Measurements from ENCODE around the gene UBE2O. TPM values are rescaled to one million over a fixed set of nuclear protein-coding genes. Genes with fewer than 3 reads are reported as not detected.

UBE2O gene
- total RNA-seq, 1 experiment from 2014 or later = 52.6 TPM

DNA sequence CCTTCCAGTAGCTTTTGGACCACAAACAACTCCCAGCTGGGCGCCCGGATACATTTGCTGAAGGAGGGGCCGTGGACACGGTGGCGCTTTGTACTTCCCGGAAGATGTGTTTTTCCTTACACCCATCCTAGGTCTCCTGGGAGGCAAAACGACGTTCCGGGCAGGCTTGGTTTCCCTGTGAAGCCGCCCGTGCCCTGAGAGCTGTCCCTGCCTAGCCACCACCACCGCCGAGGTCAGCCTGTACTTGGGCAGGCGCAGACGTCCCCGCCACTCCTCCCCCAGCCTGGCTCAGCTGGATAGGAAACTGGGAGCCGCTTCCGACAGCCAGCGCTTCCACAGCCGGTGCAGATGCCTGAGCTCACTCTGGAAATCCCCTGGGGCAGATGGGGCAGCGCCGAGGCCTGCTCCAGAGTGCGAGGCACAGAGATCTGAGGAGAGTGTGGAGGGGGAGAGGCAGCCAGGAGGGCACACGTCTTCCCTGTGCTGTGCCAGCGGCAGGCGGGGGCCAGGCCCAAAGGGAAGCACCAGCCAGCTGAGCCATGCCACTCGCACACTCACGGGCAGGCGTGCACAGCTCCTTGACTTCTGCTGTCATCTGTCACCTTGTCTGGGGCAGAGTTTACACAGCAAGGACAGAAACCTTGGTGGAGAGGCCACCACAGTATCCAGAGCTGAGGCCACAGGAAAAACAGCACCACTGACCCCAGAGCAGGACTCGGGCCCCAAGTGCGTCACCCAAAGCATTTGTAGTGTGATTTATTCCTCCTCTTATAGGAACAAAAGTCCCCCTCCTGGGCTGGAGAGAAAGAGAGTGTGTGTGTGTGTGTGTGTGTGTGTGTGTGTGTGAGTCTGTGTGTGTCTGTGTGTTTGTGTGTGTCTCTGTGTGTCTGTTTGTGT lies 45.3 kb upstream of the UBE2O start:
- H3K27ac Mint-ChIP-seq = peak overlapping the region in 1 of 3 experiments; percentile 51; a peak in 2 of 7 replicates
- no peak overlapping the region for H3K23ac ChIP-seq (ENCODE audit: insufficient read length, low read depth, low read length)
- H3K23me2 ChIP-seq (ENCODE audit: insufficient read length, low read depth, low read length, poor library complexity, severe bottlenecking) = peaks cover 9% of the 10 kb centered on the region
- H3K36me3 Mint-ChIP-seq (ENCODE audit: insufficient read depth in 1 of 3, low read depth in 3 of 3) = no peaks in the 10 kb centered on the region; a peak in 2 of 7 replicates
- no peaks in the 10 kb centered on the region for H3K9me3 ChIP-seq (ENCODE audit: control insufficient read depth, low read depth, low read length)
- H2BK15ac ChIP-seq (ENCODE audit: low read depth, low read length) = no peak overlapping the region
- H3K4ac ChIP-seq (ENCODE audit: low read depth, low read length) = no peak overlapping the region
- H2AK5ac ChIP-seq (ENCODE audit: insufficient read length, low read length) = no peak overlapping the region
- H3K9me3 Mint-ChIP-seq = no peaks in the 10 kb centered on the region; a peak in 1 of 5 replicates
- H2BK120ac ChIP-seq (ENCODE audit: low read depth, low read length, poor library complexity, severe bottlenecking) = no peak overlapping the region
- peaks cover 7% of the 10 kb centered on the region for H3K27me3 Mint-ChIP-seq (ENCODE audit: low read depth)
- no peak overlapping the region for H3K4me2 ChIP-seq (ENCODE audit: insufficient read depth, insufficient read length, low read length)
- H4K5ac ChIP-seq (ENCODE audit: insufficient read length, low read depth, low read length) = no peak overlapping the region
- H2AFZ ChIP-seq (ENCODE audit: low read length) = no peak overlapping the region
- H2BK12ac ChIP-seq (ENCODE audit: insufficient read length, low read depth, low read length) = no peak overlapping the region
- WGBS (ENCODE audit: extremely low coverage, insufficient read length, low lambda C conversion rate) = no CpG with 5 or more reads among the region's 31 CpGs
- H3K27ac ChIP-seq (ENCODE audit: insufficient read length, low read depth, low read length) = no peak overlapping the region
- H3K4me1 ChIP-seq (ENCODE audit: insufficient read depth, low read length) = peaks cover 3% of the 10 kb centered on the region; the same call in 1 of the 2 replicates
- H3K79me1 ChIP-seq (ENCODE audit: insufficient read depth, low read depth, low read length, poor library complexity, severe bottlenecking) = no peaks in the 10 kb centered on the region
- H2BK5ac ChIP-seq (ENCODE audit: insufficient read length, low read length) = no peak overlapping the region
- H3K56ac ChIP-seq (ENCODE audit: insufficient read length, low read depth, low read length) = no peak overlapping the region
- no peak overlapping the region for H4K91ac ChIP-seq (ENCODE audit: insufficient read length, low read depth, low read length)
- TF ChIP-seq, protein P1, sequence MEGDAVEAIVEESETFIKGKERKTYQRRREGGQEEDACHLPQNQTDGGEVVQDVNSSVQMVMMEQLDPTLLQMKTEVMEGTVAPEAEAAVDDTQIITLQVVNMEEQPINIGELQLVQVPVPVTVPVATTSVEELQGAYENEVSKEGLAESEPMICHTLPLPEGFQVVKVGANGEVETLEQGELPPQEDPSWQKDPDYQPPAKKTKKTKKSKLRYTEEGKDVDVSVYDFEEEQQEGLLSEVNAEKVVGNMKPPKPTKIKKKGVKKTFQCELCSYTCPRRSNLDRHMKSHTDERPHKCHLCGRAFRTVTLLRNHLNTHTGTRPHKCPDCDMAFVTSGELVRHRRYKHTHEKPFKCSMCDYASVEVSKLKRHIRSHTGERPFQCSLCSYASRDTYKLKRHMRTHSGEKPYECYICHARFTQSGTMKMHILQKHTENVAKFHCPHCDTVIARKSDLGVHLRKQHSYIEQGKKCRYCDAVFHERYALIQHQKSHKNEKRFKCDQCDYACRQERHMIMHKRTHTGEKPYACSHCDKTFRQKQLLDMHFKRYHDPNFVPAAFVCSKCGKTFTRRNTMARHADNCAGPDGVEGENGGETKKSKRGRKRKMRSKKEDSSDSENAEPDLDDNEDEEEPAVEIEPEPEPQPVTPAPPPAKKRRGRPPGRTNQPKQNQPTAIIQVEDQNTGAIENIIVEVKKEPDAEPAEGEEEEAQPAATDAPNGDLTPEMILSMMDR (conservative IDR thresholded peaks at IDR 0.05) = no peak
- peak overlapping the region in 1 of 2 experiments; percentile 25; a peak in 2 of 5 replicates for H3K4me3 Mint-ChIP-seq
- peak; percentile 80 for DNase-seq
- H3K14ac ChIP-seq (ENCODE audit: insufficient read depth, low read length) = no peak overlapping the region; the same call in 1 of the 2 replicates
- H3K18ac ChIP-seq (ENCODE audit: insufficient read length, low read depth, low read length) = no peak overlapping the region
- H4K8ac ChIP-seq (replicated peaks; ENCODE audit: insufficient read length, low read depth, low read length) = no peak overlapping the region
- H3K4me1 Mint-ChIP-seq = peaks cover 50 to 60% of the 10 kb centered on the region in 2 experiments
- no peak overlapping the region for H2BK20ac ChIP-seq (ENCODE audit: low read depth, low read length, poor library complexity, severe bottlenecking)
- H3K27me3 ChIP-seq (ENCODE audit: insufficient read depth, low read length) = no peaks in the 10 kb centered on the region
- no peak overlapping the region for H3K9ac ChIP-seq (ENCODE audit: extremely low read depth, insufficient read length, low read length)
- H3T11ph ChIP-seq (ENCODE audit: low read length) = no peak overlapping the region
- H4K20me1 ChIP-seq (ENCODE audit: control insufficient read depth, insufficient read depth, insufficient read length) = no peaks in the 10 kb centered on the region
- no peaks in the 10 kb centered on the region for H3K79me2 ChIP-seq (ENCODE audit: insufficient read depth, low read length)
